Ramos (cell line): ENCODE results near the gene ZBTB1.
"Not testable (repeated sequence)": the region's sequence is repeated elsewhere in the genome, so short reads cannot be mapped to it uniquely, and the experiment has no call there.

Experiments
- in situ Hi-C: fragments of 300-500 bp; cut with MboI; formaldehyde crosslinking; loops from one replicate; pipeline ENCODE4 v1.14.3; 2022; ENCODE audit warnings: low sequenced_read_pairs; ENCODE audit not compliant: unreplicated experiment

ZBTB1 gene

DNA sequence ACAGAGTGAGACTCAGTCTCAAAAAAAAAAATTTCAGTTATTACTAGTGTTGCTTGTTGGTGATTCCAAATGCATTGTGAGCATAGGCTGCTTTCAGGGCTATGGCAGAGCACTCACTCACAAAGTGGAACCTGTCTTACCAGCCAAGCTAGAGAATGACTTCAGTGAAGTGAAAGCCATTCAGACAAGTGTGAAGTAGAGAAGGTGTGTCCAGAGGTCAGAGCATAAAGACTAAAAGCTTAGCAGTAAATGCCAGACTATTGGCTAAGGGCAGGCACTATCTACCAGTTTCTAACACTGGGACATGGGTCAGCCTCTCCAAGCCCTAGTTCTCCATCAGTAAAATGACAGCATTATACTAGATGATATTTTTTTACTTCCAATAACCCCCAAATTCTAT is 57.9 kb downstream of the ZBTB1 start:
- in situ Hi-C loops, result no loop called here

DNA sequence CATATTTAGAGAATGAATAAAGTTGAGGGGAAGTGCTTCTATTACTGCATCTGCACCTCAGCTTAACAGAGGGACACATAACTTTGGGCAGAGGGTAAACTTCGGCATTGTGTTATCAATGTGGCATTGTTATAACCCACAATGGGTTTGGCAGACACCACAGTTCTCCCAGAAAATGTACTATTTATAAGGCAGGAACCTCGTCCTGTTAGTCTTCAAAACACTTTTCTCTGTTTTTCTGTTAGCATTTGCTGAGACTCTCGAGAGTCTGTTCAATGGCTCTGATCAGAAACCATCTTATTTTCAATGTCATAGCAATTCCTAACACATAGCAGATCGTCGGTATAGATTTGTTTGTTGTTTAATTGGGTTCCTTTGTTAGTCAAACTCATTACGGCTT is 59.1 kb downstream of the ZBTB1 start:
- in situ Hi-C loops, result no loop called here

DNA sequence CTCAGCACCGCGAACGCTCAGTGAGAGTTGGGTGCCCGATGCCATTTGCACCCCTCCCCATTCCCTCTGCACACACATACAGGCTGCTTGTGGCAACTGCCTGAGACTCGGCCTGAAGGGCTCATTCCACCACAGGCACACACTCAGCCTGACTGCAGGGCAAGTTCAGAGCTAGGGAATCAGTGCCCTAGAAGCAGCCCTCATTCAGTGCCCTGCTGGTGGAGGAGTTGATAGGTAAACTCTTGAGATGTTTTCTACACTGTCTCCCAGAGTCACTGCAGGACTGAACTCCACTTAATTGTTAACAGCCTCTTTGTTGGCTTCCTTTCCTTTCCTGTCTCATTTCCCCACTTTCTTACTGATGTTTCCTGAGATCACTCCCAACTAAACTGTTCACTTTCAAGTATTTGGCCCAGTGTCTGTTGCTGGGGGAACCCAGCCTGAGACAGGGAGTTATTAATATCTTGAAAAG is 62.1 kb downstream of the ZBTB1 start:
- in situ Hi-C loops, result no loop called here

DNA sequence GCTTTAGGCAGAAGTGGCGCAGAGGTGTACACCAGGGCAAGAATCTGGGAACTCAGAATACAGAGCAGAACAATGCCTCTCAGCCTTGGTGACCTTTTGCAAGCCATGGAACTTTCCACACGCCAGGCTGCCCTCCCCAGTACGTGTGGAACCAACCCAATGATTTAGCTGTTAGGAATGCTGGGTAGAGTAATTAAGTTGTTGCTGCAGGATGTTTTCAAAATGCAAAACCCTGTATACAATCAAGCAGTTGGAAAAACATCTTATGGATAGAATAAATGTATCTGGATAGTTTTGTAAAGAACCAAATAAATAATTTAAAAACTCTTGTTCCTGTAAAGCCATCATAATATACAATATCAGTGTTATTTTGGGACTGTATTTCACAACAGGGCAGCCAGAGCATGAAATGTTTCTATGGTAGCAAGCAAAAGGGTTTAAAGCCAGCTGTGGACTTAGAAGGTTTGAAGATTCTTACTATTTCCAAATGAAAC is 64.6 kb downstream of the ZBTB1 start:
- in situ Hi-C loops, result no loop called here

DNA sequence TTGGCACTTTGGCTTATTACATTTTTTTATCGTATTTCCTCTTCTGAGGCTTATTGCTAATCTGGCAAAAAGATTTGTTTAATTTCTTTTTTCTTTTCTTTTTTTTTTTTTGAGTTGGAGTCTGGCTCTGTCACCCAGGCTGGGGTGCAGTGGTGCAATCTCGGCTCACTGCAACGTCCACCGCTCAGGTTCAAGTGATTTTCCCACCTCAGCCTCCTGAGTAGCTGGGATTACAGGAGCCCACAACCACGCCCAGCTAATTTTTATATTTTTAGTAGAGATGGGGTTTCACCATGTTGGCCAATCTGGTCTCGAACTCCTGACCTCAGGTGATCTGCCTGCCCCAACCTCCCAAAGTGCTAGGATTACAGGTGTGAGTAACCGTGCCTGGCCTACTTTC is 65.1 kb downstream of the ZBTB1 start:
- in situ Hi-C loops, result not testable (repeated sequence)

DNA sequence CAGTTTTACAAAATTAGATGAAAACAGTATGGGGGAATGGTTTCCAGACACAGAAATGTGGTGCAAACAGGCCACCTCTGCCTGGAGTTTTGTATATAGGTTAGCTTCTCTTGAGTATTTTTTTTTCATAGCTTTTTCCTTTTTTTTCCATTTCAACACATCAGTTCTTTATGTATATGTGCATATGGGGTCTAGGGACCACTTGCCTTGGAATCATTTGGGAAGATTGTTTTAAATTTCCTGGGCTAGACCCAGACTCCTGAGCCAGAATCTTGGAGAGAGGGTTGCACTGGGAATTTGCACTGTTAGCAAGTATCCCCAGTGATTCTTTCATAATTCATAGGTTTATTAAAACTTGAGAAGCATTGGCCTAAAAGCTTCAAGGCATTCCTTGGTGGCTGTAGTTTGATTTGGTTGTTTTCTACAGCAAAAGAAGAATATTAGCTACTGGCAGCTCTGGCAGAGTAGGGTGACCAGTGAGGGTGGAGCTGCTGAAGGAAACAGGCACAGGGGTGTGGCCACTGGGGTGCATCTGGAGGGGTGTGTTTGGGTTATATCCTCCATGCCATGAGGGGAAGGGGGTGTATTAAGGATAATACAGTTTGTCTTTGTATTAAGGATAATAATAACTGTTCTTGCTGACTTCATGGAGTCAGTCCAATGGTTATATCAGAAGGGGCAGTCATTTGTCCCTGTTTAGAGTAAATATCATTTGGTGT is 68.0 kb downstream of the ZBTB1 start:
- in situ Hi-C loops, result no loop called here

DNA sequence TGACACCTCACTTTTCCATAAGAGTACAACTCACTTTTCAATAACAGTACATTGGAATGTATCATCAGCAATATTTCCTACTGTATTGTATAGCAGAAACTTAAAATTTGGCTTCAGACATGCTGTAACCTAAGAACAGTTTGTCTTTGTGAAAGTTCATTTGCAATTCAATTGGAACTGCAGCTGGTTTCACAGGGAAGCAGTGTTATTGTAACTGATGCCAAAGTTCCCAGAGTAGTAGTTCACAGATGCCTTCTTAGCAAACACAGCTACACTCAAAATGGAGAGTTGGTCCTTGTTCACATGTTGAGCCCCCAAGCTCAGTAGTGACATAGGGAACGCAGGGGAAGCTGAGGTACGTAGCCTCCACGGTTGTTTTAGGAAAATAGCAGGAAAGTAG is 68.5 kb downstream of the ZBTB1 start:
- in situ Hi-C loops, result no loop called here
